Kidney epithelial cell (primary cell): ENCODE measurements around the gene WASL. TPM values are rescaled to one million over a fixed set of nuclear protein-coding genes. Genes with fewer than 3 reads are reported as not detected.

ENCODE experiments used
- DNase-seq: peaks from one replicate; pipeline ENCODE4 v3.0.0-alpha.2; 2010; ENCODE audit warnings: low read depth
- H3K27me3 ChIP-seq: 2 replicates; pipeline ENCODE4 v1.6.0; 2011; ENCODE audit warnings: low read length; ENCODE audit not compliant: control insufficient read depth, insufficient read depth
- H3K36me3 ChIP-seq: 2 replicates; pipeline ENCODE4 v1.5.1; 2011; ENCODE audit warnings: low read length; ENCODE audit not compliant: control insufficient read depth, insufficient read depth
- H3K4me3 ChIP-seq: 2 replicates; pipeline ENCODE4 v1.5.1; 2011; ENCODE audit warnings: low read depth, mild to moderate bottlenecking, control low read depth, low read length
- total RNA-seq: library from RNA; depleted of rRNA; stranded (reverse); fragments of >200 nt; gene quantifications from 2 replicates; pipeline ENCODE4 v1.2.3, GENCODE V29; 2015
- TF ChIP-seq, protein P1 (sequence below): IDR thresholded peaks from 2 replicates; pipeline ENCODE4 v1.5.1; 2011; ENCODE audit warnings: mild to moderate bottlenecking, moderate library complexity, low read length, control low read depth, inconsistent platforms; ENCODE audit not compliant: insufficient read depth, poor library complexity, severe bottlenecking

Gene WASL
- total RNA-seq, 1 donor from 2014 or later: 31.6 TPM

DNA sequence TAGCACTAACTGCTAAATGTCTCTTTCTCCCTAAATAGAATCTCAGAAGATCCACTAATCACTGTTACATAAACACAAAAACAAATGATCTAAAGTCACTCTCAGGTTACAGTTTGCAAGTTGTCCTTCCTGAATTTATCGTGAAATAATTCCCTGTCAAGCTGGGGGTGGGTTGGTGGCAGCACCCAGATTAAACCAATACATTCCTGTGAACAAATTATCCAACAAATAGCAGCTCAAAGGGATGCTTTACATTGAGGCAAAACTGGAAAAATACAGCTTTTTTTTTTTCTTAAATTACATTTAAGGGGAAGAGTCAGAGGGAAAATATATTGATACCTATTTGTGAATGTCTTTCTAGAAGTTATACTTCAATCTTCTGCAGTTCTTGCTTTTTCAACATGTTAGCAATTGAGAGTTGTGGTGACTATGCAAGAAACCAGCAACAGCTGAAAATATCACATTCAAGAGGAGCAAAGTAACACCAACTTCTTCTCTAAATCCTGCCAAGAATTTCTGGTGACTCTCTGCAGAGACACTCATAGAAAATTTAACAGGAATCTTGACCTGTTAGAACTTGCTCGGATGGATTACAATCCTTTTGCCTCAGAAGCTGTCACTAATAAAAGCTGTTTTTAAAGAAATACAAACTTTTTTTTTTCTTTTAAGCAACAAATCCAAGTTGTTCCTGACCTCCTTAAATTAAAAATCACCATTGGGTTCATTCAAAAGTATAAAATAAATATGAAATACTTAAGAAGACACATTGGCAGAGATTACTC, 74.2 kb downstream of the WASL start:
- Histone ChIP-seq H3K4me3 (no peak overlapping the region), H3K27me3 (no peaks in the 10 kb centered on the region), H3K36me3 (no peaks in the 10 kb centered on the region)
- no peak for DNase-seq
- TF ChIP-seq, protein P1, sequence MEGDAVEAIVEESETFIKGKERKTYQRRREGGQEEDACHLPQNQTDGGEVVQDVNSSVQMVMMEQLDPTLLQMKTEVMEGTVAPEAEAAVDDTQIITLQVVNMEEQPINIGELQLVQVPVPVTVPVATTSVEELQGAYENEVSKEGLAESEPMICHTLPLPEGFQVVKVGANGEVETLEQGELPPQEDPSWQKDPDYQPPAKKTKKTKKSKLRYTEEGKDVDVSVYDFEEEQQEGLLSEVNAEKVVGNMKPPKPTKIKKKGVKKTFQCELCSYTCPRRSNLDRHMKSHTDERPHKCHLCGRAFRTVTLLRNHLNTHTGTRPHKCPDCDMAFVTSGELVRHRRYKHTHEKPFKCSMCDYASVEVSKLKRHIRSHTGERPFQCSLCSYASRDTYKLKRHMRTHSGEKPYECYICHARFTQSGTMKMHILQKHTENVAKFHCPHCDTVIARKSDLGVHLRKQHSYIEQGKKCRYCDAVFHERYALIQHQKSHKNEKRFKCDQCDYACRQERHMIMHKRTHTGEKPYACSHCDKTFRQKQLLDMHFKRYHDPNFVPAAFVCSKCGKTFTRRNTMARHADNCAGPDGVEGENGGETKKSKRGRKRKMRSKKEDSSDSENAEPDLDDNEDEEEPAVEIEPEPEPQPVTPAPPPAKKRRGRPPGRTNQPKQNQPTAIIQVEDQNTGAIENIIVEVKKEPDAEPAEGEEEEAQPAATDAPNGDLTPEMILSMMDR: no peak

DNA sequence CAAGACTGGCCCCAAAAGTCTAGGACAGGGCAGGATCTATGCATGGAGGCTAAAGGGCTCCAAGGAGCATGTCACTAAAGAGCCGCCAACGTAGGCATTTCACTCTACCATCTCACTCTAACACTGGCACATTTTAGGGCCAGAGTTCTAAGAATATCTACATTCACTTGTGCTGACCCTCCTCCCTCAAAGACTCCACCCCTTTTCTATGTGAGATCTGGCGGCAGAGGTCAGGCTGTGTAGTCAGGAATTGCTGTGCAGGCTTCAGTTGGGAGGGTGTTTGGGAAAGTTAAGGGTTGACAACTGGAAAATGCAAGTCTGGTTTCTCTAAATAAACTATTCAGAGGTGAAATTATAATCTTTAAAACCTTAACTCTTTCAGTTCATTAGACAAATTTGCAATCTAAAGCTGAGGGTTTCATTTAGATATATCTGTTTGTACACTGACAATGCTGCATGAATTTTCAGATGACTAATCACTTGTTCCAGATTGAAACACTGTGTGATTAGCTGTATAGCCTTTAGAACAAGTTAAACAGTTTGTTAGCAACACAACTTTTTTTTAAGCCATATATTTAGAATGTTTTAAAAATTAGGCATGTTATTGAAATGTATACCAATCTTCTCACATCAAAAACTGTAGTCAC, 74.9 kb downstream of the WASL start:
- H3K27me3 ChIP-seq: no peaks in the 10 kb centered on the region
- no peak for DNase-seq
- TF ChIP-seq, protein P1: no peak

GRCh38 chr7:123673137-123673732, 75.6 kb downstream of the WASL start:
- H3K4me3 ChIP-seq: no peak overlapping the region
- H3K27me3 ChIP-seq: no peaks in the 10 kb centered on the region
- TF ChIP-seq, protein P1: no peak
- no peaks in the 10 kb centered on the region for H3K36me3 ChIP-seq
- no peak for DNase-seq

More for the DNA sequence above, 74.9 kb downstream of the WASL start:
- Histone ChIP-seq H3K4me3 (no peak overlapping the region), H3K36me3 (no peaks in the 10 kb centered on the region)

- H3K36me3 ChIP-seq: no peaks in the 10 kb centered on the region
- no peak for DNase-seq
- H3K27me3 ChIP-seq: no peaks in the 10 kb centered on the region
- no peak overlapping the region for H3K4me3 ChIP-seq
- TF ChIP-seq, protein P1: no peak
Measured at GRCh38 chr7:123669485-123669884, 79.3 kb downstream of the WASL start.

GRCh38 chr7:123666492-123666891, 82.3 kb downstream of the WASL start:
- Histone ChIP-seq H3K36me3 (no peaks in the 10 kb centered on the region), H3K4me3 (no peak overlapping the region), H3K27me3 (no peaks in the 10 kb centered on the region)
- TF ChIP-seq, protein P1: no peak
- DNase-seq: no peak
